SIG-M5 treated with dmso at 0.1 percent for 504 hours (cell line): Measurements from ENCODE around the gene TRUB2.
"Not testable (repeated sequence)": the region's sequence is repeated elsewhere in the genome, so short reads cannot be mapped to it uniquely, and the experiment has no call there.

ENCODE experiments used
- DNase-seq: peaks from one replicate; lab custom pipeline; 2025; ENCODE audit not compliant: unreplicated experiment; lab: John Stamatoyannopoulos, UW

The TRUB2 gene

GRCh38 chr9:128304136-128304970 is 17.9 kb downstream of the TRUB2 start:
- DNase-seq = no peak

- peak; percentile 36 for DNase-seq
Observed at GRCh38 chr9:128298535-128299482, 23.4 kb downstream of the TRUB2 start.

GRCh38 chr9:128297221-128297773 is 24.9 kb downstream of the TRUB2 start:
- no peak for DNase-seq

GRCh38 chr9:128296340-128297220 is 25.7 kb downstream of the TRUB2 start:
- no peak for DNase-seq

- DNase-seq = no peak
Observed at GRCh38 chr9:128294142-128294541, 28.1 kb downstream of the TRUB2 start.

GRCh38 chr9:128293091-128293490 is 29.2 kb downstream of the TRUB2 start:
- no peak for DNase-seq

- DNase-seq = no peak
Observed at GRCh38 chr9:128292009-128292408, 30.2 kb downstream of the TRUB2 start.

- DNase-seq = no peak
Observed at GRCh38 chr9:128288273-128289004, 33.8 kb downstream of the TRUB2 start.

- DNase-seq = no peak
Observed at GRCh38 chr9:128286440-128286839, 35.8 kb downstream of the TRUB2 start.

GRCh38 chr9:128285033-128285784 is 37.0 kb downstream of the TRUB2 start:
- DNase-seq = no peak

- DNase-seq = no peak
Observed at GRCh38 chr9:128282500-128282899, 39.7 kb downstream of the TRUB2 start.

GRCh38 chr9:128280084-128280622 is 42.1 kb downstream of the TRUB2 start:
- peak; percentile 76 for DNase-seq

- DNase-seq = not testable (repeated sequence)
Observed at GRCh38 chr9:128279088-128280073, 42.9 kb downstream of the TRUB2 start.

- DNase-seq = no peak
Observed at GRCh38 chr9:128276574-128277270, 45.5 kb downstream of the TRUB2 start.

GRCh38 chr9:128276008-128276573 is 46.2 kb downstream of the TRUB2 start, which contains the start of gene SWI5:
TSS of gene SWI5 (plus strand) at chr9:128276276.
- peak; percentile 98 for DNase-seq

GRCh38 chr9:128275198-128276007 is 46.8 kb downstream of the TRUB2 start, which contains the start of gene GOLGA2:
TSS of gene GOLGA2 (minus strand) at chr9:128276007. CDS start at chr9:128275976, 31 bp downstream.
- DNase-seq = no peak
